SK-N-SH (cell line): ENCODE data around the gene MAPRE3. TPM values are rescaled to one million over a fixed set of nuclear protein-coding genes. Genes with fewer than 3 reads are reported as not detected.

ENCODE experiments used
- CTCF ChIA-PET: fragments of 300-600, 350-600 bp; formaldehyde crosslinking; extraction: SDS; loops from one replicate; lab custom pipeline; 2021; lab: Yijun Ruan, JAX
- POLR2A ChIA-PET: fragments of 350-600 bp; sonication (Branson Sonifier 250); formaldehyde crosslinking; extraction: SDS; loops from one replicate; lab custom pipeline; 2020; ENCODE audit warnings: antibody characterized with exemption, inconsistent platforms; lab: Yijun Ruan, JAX
- DNase-seq: peaks from one replicate; pipeline ENCODE4 v3.0.0; 2012
- H2AFZ ChIP-seq: fragments of 200-600 bp; sonication (generic); 2 replicates; pipeline ENCODE4 v1.8.1; 2016; ENCODE audit warnings: antibody characterized with exemption, mild to moderate bottlenecking, low read depth
- H3F3A ChIP-seq: fragments of 200-600 bp; sonication (generic); replicated peaks from 2 replicates; pipeline ENCODE3; 2016; ENCODE audit warnings: antibody characterized with exemption, mild to moderate bottlenecking; ENCODE audit not compliant: insufficient read depth
- H3K27ac ChIP-seq, 2 experiments: fragments of 200-500 bp in 1 of 2; fragments of 200-600 bp in 1 of 2; sonication (Bioruptor generic) in 1 of 2; sonication (generic), shearing (Covaris generic) in 1 of 2; 2 replicates each; pipeline versions ENCODE4 v1.5.1 to v1.6.1; 2014 to 2016; ENCODE audit warnings: low read depth in 2 of 2, inconsistent platforms in 1 of 2, low read length in 1 of 2, mild to moderate bottlenecking in 1 of 2, mixed read lengths in 1 of 2
- H3K27me3 ChIP-seq: fragments of 200-600 bp; sonication (generic), shearing (Covaris generic); 2 replicates; pipeline ENCODE4 v1.6.1; 2016; ENCODE audit warnings: mixed run types; ENCODE audit not compliant: insufficient read depth
- H3K36me3 ChIP-seq, 2 experiments: fragments of 200-500 bp in 1 of 2; fragments of 200-600 bp in 1 of 2; sonication (Bioruptor generic) in 1 of 2; sonication (generic) in 1 of 2; replicated peaks in 1 of 2; 2 replicates each; pipeline versions ENCODE3 to v1.5.1; 2014 to 2016; ENCODE audit warnings: low read length in 1 of 2, mild to moderate bottlenecking in 1 of 2; ENCODE audit not compliant: insufficient read depth in 2 of 2, control insufficient read depth in 1 of 2
- H3K4me1 ChIP-seq, 2 experiments: fragments of 200-500 bp in 1 of 2; fragments of 200-600 bp in 1 of 2; sonication (Bioruptor generic) in 1 of 2; sonication (generic), shearing (Covaris generic) in 1 of 2; 2 replicates each; pipeline versions ENCODE4 v1.5.1 to v1.6.1; 2014 to 2016; ENCODE audit warnings: low read depth in 1 of 2, low read length in 1 of 2, mixed run types in 1 of 2; ENCODE audit not compliant: insufficient read depth in 2 of 2, control insufficient read depth in 1 of 2
- H3K4me2 ChIP-seq: fragments of 200-600 bp; sonication (generic), shearing (Covaris generic); 2 replicates; pipeline ENCODE4 v1.6.1; 2017; ENCODE audit warnings: mixed run types
- H3K4me3 ChIP-seq, 2 experiments: fragments of 200-500 bp in 1 of 2; fragments of 200-600 bp in 1 of 2; sonication (Bioruptor generic) in 1 of 2; sonication (generic), shearing (Covaris generic) in 1 of 2; 2 replicates each; pipeline versions ENCODE4 v1.5.1 to v1.8.1; 2014 to 2016; ENCODE audit warnings: low read depth in 2 of 2, inconsistent platforms in 1 of 2, low read length in 1 of 2, mild to moderate bottlenecking in 1 of 2, mixed read lengths in 1 of 2, moderate library complexity in 1 of 2
- H3K79me2 ChIP-seq: fragments of 200-600 bp; sonication (generic); 2 replicates; pipeline ENCODE4 v1.8.1; 2017; ENCODE audit warnings: mild to moderate bottlenecking; ENCODE audit not compliant: insufficient read depth
- H3K9ac ChIP-seq: fragments of 200-600 bp; sonication (generic); 2 replicates; pipeline ENCODE4 v1.6.1; 2017; ENCODE audit warnings: mixed run types
- H3K9me2 ChIP-seq: fragments of 200-600 bp; sonication (generic); 2 replicates; pipeline ENCODE4 v1.6.1; 2017; ENCODE audit warnings: mixed run types
- H3K9me3 ChIP-seq: fragments of 200-600 bp; sonication (generic); 2 replicates; pipeline ENCODE4 v1.6.1; 2017; ENCODE audit warnings: mixed run types, mild to moderate bottlenecking, moderate library complexity
- H4K20me1 ChIP-seq: fragments of 200-600 bp; sonication (generic); 2 replicates; pipeline ENCODE4 v1.6.1; 2017; ENCODE audit warnings: mild to moderate bottlenecking, mixed run types; ENCODE audit not compliant: insufficient read depth
- GABPA ChIP-seq: IDR thresholded peaks from 2 replicates; pipeline ENCODE4 v1.4.0; 2012; ENCODE audit warnings: low read depth, mild to moderate bottlenecking
- POLR2AphosphoS5 ChIP-seq: IDR thresholded peaks from 2 replicates; pipeline ENCODE4 v1.6.1; 2012; ENCODE audit warnings: low read depth, low read length
- SIN3A ChIP-seq: IDR thresholded peaks from 2 replicates; pipeline ENCODE4 v1.6.1; 2012; ENCODE audit warnings: low read depth, mild to moderate bottlenecking, low read length, moderate library complexity, borderline replicate concordance
- TEAD4 ChIP-seq: IDR thresholded peaks from 2 replicates; pipeline ENCODE4 v1.4.0; 2012; ENCODE audit warnings: mild to moderate bottlenecking, borderline replicate concordance; ENCODE audit not compliant: insufficient read depth
- WGBS: methylation state at CpG from one replicate; pipeline ENCODE4 v1.1.6; 2017; ENCODE audit warnings: low lambda C conversion rate; 5-methylcytosine and 5-hydroxymethylcytosine counted together
- polyA plus RNA-seq, 3 experiments: library from polyadenylated mRNA; depleted of rRNA; stranded (reverse); fragments of >200 nt; gene quantifications; 2 replicates each; pipeline ENCODE4 v1.2.3, GENCODE V29; 2012
- TF ChIP-seq, protein P1 (sequence below): IDR thresholded peaks from 2 replicates; pipeline ENCODE4 v1.6.1; 2012; ENCODE audit warnings: mild to moderate bottlenecking, low read depth, low read length, moderate library complexity
- TF ChIP-seq, protein P2 (sequence below): IDR thresholded peaks from 2 replicates; pipeline ENCODE4 v1.4.0; 2012; ENCODE audit warnings: low read depth, borderline replicate concordance
- TF ChIP-seq, protein P3 (sequence below): IDR thresholded peaks from 2 replicates; pipeline ENCODE4 v1.4.0; 2012; ENCODE audit warnings: low read depth, borderline replicate concordance

Gene MAPRE3
- polyA plus RNA-seq, 1 of the 3 experiments (the other 2 are of a cell fraction) = 24.4 TPM

DNA sequence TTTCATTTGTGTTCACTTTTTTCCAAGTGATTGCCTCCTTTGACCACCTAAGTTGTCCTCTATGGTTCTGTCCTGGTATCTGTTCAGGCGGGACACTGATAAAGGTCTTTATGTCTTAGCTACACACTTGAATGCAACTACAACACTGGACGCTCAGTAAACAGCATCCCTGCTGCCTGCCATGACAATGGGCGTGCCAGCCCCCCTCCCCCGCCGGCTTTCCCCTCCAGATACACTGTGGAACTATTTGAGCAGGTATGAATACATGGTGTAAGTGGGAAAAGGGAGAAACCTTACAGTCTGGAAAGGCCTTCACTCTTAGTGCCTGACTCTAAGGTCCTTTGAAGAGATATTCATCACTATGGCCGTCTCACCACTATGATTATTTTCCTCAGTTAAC, 86.7 kb downstream of the MAPRE3 start:
- WGBS = 95% methylated on average over 6 of the region's 6 CpGs
- CTCF ChIA-PET = interaction anchor here (0.7 to 13.5 kb wide), 5 partner anchors 12 to 135 kb away, joined by 3 to 216 read pairs (median 4); partner anchors contain the start of genes EMILIN1, KHK and OST4
- Histone ChIP-seq H3K79me2 (no peaks in the 10 kb centered on the region), H3K9me2 (no peaks in the 10 kb centered on the region), H3K4me3 (no peak overlapping the region), H3K9me3 (no peaks in the 10 kb centered on the region), H3K27me3 (no peaks in the 10 kb centered on the region), H3K9ac (no peak overlapping the region), H4K20me1 (no peaks in the 10 kb centered on the region), H3K27ac (no peak overlapping the region; a peak in 1 of 4 replicates), H3K36me3 (peaks cover 13 to 59% of the 10 kb centered on the region in 2 experiments), H2AFZ (no peak overlapping the region), H3K4me2 (no peak overlapping the region), H3F3A (peaks cover 9% of the 10 kb centered on the region), H3K4me1 (peaks cover 4 to 9% of the 10 kb centered on the region in 2 experiments; a peak in 1 of 4 replicates)
- DNase-seq = no peak
- TF ChIP-seq POLR2AphosphoS5 (peak; percentile 13; the same call in 1 of the 2 replicates), SIN3A (no peak)
- POLR2A ChIA-PET = interaction anchor here (1.6 to 3.2 kb wide), 2 partner anchors 9 to 15 kb away, joined by 10 to 17 read pairs; partner anchors contain the start of gene OST4

DNA sequence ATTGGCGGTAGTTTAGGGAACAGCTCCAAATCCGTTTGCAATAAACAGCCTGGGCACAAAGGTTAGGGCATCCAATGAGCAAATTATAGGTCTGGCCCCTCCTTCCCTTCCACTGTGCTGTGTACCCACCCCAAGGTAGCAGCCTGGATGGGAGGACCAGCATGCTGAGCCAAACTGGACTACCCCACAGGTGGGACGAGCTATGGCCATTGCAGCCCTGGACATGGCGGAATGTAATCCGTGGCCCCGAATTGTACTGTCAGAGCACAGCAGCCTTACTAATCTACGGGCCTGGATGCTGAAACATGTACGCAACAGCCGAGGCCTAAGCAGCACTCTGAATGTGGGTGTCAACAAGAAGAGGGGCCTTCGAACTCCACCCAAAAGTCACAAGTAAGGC, 87.8 kb downstream of the MAPRE3 start:
- WGBS = 96% methylated on average over 10 of the region's 10 CpGs
- H3F3A ChIP-seq = peaks cover 4% of the 10 kb centered on the region
- H3K79me2 ChIP-seq = peaks cover 5% of the 10 kb centered on the region; the same call in 1 of the 2 replicates
- no peak overlapping the region for H3K4me3 ChIP-seq
- H2AFZ ChIP-seq = no peak overlapping the region
- no peak for TF ChIP-seq GABPA
- TF ChIP-seq, protein P1, sequence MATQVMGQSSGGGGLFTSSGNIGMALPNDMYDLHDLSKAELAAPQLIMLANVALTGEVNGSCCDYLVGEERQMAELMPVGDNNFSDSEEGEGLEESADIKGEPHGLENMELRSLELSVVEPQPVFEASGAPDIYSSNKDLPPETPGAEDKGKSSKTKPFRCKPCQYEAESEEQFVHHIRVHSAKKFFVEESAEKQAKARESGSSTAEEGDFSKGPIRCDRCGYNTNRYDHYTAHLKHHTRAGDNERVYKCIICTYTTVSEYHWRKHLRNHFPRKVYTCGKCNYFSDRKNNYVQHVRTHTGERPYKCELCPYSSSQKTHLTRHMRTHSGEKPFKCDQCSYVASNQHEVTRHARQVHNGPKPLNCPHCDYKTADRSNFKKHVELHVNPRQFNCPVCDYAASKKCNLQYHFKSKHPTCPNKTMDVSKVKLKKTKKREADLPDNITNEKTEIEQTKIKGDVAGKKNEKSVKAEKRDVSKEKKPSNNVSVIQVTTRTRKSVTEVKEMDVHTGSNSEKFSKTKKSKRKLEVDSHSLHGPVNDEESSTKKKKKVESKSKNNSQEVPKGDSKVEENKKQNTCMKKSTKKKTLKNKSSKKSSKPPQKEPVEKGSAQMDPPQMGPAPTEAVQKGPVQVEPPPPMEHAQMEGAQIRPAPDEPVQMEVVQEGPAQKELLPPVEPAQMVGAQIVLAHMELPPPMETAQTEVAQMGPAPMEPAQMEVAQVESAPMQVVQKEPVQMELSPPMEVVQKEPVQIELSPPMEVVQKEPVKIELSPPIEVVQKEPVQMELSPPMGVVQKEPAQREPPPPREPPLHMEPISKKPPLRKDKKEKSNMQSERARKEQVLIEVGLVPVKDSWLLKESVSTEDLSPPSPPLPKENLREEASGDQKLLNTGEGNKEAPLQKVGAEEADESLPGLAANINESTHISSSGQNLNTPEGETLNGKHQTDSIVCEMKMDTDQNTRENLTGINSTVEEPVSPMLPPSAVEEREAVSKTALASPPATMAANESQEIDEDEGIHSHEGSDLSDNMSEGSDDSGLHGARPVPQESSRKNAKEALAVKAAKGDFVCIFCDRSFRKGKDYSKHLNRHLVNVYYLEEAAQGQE = no peak
- TF ChIP-seq, protein P2, sequence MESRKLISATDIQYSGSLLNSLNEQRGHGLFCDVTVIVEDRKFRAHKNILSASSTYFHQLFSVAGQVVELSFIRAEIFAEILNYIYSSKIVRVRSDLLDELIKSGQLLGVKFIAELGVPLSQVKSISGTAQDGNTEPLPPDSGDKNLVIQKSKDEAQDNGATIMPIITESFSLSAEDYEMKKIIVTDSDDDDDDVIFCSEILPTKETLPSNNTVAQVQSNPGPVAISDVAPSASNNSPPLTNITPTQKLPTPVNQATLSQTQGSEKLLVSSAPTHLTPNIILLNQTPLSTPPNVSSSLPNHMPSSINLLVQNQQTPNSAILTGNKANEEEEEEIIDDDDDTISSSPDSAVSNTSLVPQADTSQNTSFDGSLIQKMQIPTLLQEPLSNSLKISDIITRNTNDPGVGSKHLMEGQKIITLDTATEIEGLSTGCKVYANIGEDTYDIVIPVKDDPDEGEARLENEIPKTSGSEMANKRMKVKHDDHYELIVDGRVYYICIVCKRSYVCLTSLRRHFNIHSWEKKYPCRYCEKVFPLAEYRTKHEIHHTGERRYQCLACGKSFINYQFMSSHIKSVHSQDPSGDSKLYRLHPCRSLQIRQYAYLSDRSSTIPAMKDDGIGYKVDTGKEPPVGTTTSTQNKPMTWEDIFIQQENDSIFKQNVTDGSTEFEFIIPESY = no peak
- TF ChIP-seq SIN3A = no peak
- TF ChIP-seq, protein P3, sequence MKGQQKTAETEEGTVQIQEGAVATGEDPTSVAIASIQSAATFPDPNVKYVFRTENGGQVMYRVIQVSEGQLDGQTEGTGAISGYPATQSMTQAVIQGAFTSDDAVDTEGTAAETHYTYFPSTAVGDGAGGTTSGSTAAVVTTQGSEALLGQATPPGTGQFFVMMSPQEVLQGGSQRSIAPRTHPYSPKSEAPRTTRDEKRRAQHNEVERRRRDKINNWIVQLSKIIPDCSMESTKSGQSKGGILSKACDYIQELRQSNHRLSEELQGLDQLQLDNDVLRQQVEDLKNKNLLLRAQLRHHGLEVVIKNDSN = no peak
- no peak for TF ChIP-seq TEAD4
- H3K36me3 ChIP-seq = peaks cover 13 to 65% of the 10 kb centered on the region in 2 experiments
- no peaks in the 10 kb centered on the region for H4K20me1 ChIP-seq
- no peak overlapping the region for H3K4me2 ChIP-seq
- CTCF ChIA-PET = interaction anchor here (0.5 to 18.5 kb wide), 8 partner anchors 11 to 221 kb away, joined by 3 to 227 read pairs (median 6); partner anchors contain the start of genes EMILIN1 and KHK
- H3K9me2 ChIP-seq = no peaks in the 10 kb centered on the region
- no peaks in the 10 kb centered on the region for H3K9me3 ChIP-seq
- no peak overlapping the region for H3K9ac ChIP-seq
- POLR2A ChIA-PET = interaction anchor here (0.6 to 3.8 kb wide), 7 partner anchors 7 to 669 kb away, joined by 3 to 26 read pairs (median 3); partner anchors contain the start of genes AGBL5 and OST4
- no peaks in the 10 kb centered on the region for H3K27me3 ChIP-seq
- H3K4me1 ChIP-seq = peaks cover 0 to 2% of the 10 kb centered on the region in 2 experiments; a peak in 1 of 4 replicates
- no peak for DNase-seq
- H3K27ac ChIP-seq = no peak overlapping the region
